Superior temporal gyrus (tissue), 1 donor: ENCODE data around the gene NOTO.
"Not testable (repeated sequence)": the region's sequence is repeated elsewhere in the genome, so short reads cannot be mapped to it uniquely, and the experiment has no call there.

Experiments used
- DNase-seq: peaks from one replicate; pipeline ENCODE4 v3.0.0-alpha.2; 2016; ENCODE audit errors: extremely low spot score

The NOTO gene

GRCh38 chr2:73202156-73203054 is at the start of gene NOTO:
Gene NOTO, plus strand, starts transcription at chr2:73202574. Its CDS starts 93 bp downstream, at chr2:73202667.
- DNase-seq, result no peak

GRCh38 chr2:73156539-73157124 is 45.7 kb upstream of the NOTO start:
- DNase-seq, result peak; percentile 63

- no peak for DNase-seq
Observed at GRCh38 chr2:73162856-73163391, 39.5 kb upstream of the NOTO start.

- DNase-seq, result peak; percentile 83
Observed at GRCh38 chr2:73163483-73164367, 38.6 kb upstream of the NOTO start.

- DNase-seq, result not testable (repeated sequence)
Observed at GRCh38 chr2:73165978-73166377, 36.4 kb upstream of the NOTO start.

- DNase-seq, result not testable (repeated sequence)
Observed at GRCh38 chr2:73166813-73167212, 35.6 kb upstream of the NOTO start.

GRCh38 chr2:73168348-73168747 is 34.0 kb upstream of the NOTO start:
- not testable (repeated sequence) for DNase-seq

- not testable (repeated sequence) for DNase-seq
Observed at GRCh38 chr2:73170341-73170740, 32.0 kb upstream of the NOTO start.

- DNase-seq, result no peak
Observed at GRCh38 chr2:73172963-73173362, 29.4 kb upstream of the NOTO start.

GRCh38 chr2:73173781-73174180 is 28.6 kb upstream of the NOTO start:
- DNase-seq, result no peak

GRCh38 chr2:73174244-73174643 is 28.1 kb upstream of the NOTO start:
- DNase-seq, result no peak

GRCh38 chr2:73174941-73175662 is 27.3 kb upstream of the NOTO start:
- no peak for DNase-seq

- peak; percentile 33 for DNase-seq
Observed at GRCh38 chr2:73175663-73176204, 26.6 kb upstream of the NOTO start.

- no peak for DNase-seq
Observed at GRCh38 chr2:73176205-73176880, 26.0 kb upstream of the NOTO start.

- DNase-seq, result peak; percentile 89
Observed at GRCh38 chr2:73176881-73177644, 25.3 kb upstream of the NOTO start.

GRCh38 chr2:73177645-73178255 is 24.6 kb upstream of the NOTO start:
- no peak for DNase-seq

GRCh38 chr2:73185965-73186364 is 16.4 kb upstream of the NOTO start:
- no peak for DNase-seq

- no peak for DNase-seq
Observed at GRCh38 chr2:73187549-73187948, 14.8 kb upstream of the NOTO start.

- no peak for DNase-seq
Observed at GRCh38 chr2:73197579-73197978, 4.8 kb upstream of the NOTO start.
